AG09309 (cell line): Measurements from ENCODE around the gene TBX21.

Source experiments
- DNase-seq: peaks from one replicate; pipeline ENCODE4 v3.0.0-alpha.2; 2010; ENCODE audit warnings: low read depth
- H3K4me3 ChIP-seq: 2 replicates; pipeline ENCODE4 v1.5.1; 2011; ENCODE audit warnings: mild to moderate bottlenecking, low read depth, low read length, moderate library complexity; ENCODE audit not compliant: control insufficient read depth
- TF ChIP-seq, protein P1 (sequence below): IDR thresholded peaks from 2 replicates; pipeline ENCODE4 v1.5.1; 2011; ENCODE audit warnings: mild to moderate bottlenecking, low read depth, low read length, inconsistent platforms; ENCODE audit not compliant: insufficient read depth, control insufficient read depth; ENCODE audit errors: missing control alignments

The TBX21 gene

DNA sequence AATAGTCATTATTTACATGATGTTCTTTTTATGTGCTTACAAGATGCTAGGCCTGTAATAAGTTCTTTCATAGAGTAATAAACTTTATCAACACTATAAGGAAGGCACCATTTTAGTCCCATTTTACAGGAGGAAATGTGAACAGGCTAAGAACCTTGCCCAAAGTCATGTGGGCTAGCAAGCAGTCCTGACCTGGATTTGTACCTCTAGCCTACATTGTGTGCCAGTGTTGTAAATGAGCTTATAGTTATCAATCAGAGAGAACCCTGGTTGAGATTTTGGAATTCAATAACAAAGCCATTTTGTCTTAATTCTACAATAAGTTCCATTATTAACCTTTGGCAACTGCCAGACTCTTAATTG, 45.7 kb upstream of the TBX21 start:
- DNase-seq, result no peak
- TF ChIP-seq, protein P1, sequence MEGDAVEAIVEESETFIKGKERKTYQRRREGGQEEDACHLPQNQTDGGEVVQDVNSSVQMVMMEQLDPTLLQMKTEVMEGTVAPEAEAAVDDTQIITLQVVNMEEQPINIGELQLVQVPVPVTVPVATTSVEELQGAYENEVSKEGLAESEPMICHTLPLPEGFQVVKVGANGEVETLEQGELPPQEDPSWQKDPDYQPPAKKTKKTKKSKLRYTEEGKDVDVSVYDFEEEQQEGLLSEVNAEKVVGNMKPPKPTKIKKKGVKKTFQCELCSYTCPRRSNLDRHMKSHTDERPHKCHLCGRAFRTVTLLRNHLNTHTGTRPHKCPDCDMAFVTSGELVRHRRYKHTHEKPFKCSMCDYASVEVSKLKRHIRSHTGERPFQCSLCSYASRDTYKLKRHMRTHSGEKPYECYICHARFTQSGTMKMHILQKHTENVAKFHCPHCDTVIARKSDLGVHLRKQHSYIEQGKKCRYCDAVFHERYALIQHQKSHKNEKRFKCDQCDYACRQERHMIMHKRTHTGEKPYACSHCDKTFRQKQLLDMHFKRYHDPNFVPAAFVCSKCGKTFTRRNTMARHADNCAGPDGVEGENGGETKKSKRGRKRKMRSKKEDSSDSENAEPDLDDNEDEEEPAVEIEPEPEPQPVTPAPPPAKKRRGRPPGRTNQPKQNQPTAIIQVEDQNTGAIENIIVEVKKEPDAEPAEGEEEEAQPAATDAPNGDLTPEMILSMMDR, result no peak

DNA sequence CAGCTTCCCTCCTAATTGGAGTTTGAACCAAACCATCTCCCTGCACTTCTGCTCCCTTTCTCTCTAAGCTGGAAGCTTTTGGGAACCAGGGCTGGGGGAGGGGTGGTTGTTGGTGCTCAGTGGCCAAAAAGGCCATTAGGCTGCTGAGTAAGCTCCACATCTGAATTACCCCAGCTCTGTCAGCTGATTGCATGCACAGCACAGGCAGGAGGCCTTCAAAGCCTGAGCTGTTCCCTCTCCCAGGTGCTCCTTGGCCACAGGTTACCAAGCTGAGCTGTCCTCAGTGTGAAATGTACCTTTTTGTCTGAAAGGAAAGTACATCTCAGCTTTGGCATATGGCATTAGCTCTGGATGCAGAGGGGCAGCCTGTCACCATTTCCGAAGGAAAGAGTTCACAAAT, 45.3 kb upstream of the TBX21 start:
- no peak overlapping the region for H3K4me3 ChIP-seq
- DNase-seq, result no peak
- TF ChIP-seq, protein P1, result no peak

More for the DNA sequence above, 45.7 kb upstream of the TBX21 start:
- no peak overlapping the region for H3K4me3 ChIP-seq

DNA sequence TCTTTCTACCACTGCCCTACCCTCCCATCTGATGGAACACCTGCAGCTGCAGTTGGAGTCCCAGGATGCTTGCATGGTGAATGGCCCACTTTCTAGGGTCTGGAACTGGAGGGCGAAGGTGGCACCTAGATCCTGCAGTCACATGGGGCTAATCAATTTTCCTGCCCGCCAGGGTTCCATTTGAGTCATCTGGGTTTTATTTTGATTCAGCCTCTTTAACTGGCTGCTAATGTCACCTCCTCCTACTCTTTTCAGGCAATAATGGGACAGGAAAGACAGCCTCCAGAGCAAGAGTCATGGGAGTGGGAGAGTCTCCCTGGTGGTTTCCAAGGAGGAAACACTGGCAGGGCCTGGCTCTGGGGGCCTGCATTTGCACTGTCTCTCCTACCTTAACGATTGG, 42.9 kb upstream of the TBX21 start:
- DNase-seq, result no peak
- no peak overlapping the region for H3K4me3 ChIP-seq
- TF ChIP-seq, protein P1, result no peak

DNA sequence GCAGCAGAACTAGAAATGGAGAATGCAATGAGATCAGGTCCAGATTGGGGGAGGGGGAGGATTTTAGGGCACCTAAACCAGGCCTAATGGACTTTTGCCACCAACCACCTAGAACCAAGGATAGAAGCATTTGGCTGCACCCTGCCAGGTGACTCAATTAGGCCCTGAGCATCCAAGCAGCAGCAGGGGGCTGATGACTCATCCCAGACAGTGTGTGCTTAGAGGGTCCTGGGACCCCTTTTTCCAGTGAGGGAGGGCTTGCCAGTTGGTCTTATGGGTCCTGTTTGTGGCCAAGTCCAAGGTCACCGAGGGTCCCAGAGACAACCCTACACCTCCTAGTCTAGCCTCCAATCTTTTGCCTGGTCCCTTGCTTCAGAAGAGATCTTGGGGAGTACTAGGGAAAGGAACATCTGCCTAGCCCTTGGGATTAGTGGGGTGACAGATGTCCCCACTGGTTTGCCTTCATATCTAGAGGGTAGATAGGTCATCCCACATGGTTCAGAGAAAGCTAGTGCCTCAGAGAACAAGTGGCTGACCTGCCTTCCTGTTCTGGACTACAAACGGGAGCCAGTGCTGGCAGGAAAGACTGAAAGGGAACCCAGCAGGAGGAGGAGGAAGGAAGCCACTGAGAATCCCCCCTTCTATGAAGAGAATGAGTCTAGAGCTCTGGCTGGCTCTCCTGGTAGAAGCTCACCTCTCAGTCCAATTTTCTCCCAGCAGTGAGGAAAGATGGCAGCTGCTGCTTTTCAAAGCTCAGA, 40.7 kb upstream of the TBX21 start:
- no peak for DNase-seq
- no peak overlapping the region for H3K4me3 ChIP-seq
- TF ChIP-seq, protein P1, result no peak

DNA sequence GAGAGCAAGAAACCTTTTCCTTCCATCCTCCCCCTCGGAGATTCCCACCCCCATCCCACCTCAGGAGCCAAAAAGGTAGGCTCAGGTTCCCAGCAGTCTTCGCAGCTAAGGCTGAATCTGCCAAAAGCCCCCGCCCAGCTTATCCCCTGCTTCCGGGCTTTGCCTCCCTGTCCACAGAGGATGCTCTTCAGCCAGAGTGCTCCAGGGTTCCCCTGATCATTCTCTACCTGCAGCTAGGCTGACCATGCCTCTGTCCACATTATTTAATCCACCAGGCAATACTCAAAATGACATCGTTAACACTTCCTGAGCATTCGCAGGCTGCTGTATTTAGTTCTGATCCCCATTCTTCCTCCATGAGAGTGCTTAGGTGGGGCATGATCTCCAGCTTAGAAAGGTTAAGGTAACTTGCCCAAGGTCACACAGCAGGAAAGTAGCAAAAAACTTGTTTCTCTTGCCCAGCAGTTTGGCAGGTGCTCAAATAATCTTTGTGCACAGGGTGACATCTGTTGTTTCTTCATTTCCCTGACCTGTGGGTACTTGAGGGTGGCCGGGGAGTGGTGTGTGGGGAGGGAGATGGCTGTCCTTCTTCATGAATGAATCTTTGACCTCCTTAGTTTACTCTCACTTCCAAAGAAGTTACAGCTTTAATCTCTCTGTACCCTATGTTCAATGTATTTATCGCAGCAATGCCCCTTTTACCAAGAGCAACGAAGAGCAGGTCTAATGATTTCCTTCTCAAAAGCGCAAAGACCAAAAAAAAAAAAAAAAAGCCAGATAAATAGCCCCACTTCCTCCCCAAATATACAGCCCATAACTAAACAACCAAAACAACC, 39.9 kb upstream of the TBX21 start:
- DNase-seq, result no peak
- peak overlapping the region; percentile 82 for H3K4me3 ChIP-seq
- TF ChIP-seq, protein P1, result no peak

DNA sequence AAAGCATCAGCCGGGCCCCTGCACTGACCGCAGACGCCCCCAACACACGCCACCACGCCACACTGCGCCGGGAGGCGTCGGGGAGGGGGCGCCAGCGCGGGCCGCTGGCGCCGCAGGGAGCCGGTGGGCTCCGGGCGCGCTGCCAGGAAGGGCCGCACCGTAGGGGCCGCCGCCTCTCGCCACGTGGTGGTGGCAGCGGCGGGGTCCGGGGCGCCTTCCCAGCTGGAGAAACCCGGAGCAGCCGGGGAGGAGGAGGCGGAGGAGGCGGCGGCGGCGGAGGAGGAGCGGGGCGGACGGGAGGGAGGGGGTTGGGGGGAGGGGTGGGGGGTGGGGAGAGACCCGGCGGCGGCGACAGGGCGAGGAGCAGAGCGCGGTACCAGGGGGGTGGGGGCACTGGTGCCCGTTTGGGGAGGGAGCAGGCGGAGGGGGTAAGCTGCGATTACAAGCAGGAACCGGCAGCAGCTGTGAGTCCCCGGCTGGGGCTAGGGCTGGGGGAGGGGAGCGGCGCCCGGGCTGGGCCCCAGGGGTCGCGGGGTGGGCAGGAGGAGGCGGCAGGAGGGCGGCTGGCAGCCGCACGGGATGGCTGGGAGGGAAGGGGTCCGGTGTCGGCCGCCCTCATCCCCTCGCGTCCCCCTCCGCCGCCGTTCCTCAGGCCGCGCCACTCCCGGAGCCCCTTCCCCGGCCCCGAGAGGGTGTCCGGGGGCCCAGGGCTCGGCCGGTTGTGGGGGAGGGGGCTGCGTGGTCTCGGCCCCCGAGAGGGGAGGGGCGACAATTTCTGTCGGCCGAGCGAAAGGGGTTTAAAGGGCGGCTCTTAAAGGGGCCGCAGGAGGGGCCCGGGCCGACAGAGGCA, 39.1 kb upstream of the TBX21 start, which contains the start of gene TBKBP1:
TSS of gene TBKBP1 (plus strand) at position 431 of the 850 bp plus-strand sequence. CDS start 1,952 bp downstream, outside the sequence.
- TF ChIP-seq, protein P1, result no peak
- peak within 1 kb of the TSS; percentile 82 for H3K4me3 ChIP-seq
- no peak for DNase-seq
